Liver (tissue), 9 donors: ENCODE results near the gene ARVCF. TPM values are rescaled to one million over a fixed set of nuclear protein-coding genes. Genes with fewer than 3 reads are reported as not detected.

Source experiments
- DNase-seq: peaks from one replicate; pipeline ENCODE4 v3.0.0-alpha.2; 2017; ENCODE audit warnings: low spot score
- H3K27ac ChIP-seq, 2 donors: one replicate each; pipeline ENCODE4 v1.7.0; 2013; ENCODE audit warnings: inconsistent platforms in 2 of 2, low read length in 2 of 2, control low read depth in 1 of 2, low read depth in 1 of 2, mild to moderate bottlenecking in 1 of 2
- H3K27me3 ChIP-seq, 4 donors: one replicate each; pipeline versions ENCODE4 v1.6.1 to v1.7.0; 2013; ENCODE audit warnings: low read length in 3 of 4, inconsistent platforms in 1 of 4, mild to moderate bottlenecking in 1 of 4, moderate library complexity in 1 of 4; ENCODE audit not compliant: control insufficient read depth in 4 of 4, insufficient read depth in 4 of 4
- H3K36me3 ChIP-seq, 4 donors: one replicate each; pipeline versions ENCODE4 v1.6.1 to v1.7.0; 2013; ENCODE audit warnings: low read length in 3 of 4, mild to moderate bottlenecking in 3 of 4, low read depth in 1 of 4, moderate library complexity in 1 of 4; ENCODE audit not compliant: control insufficient read depth in 4 of 4, insufficient read depth in 3 of 4
- H3K4me1 ChIP-seq, 4 donors: one replicate each; pipeline versions ENCODE4 v1.6.1 to v1.7.0; 2013; ENCODE audit warnings: low read length in 3 of 4, mild to moderate bottlenecking in 3 of 4, moderate library complexity in 1 of 4; ENCODE audit not compliant: control insufficient read depth in 4 of 4, insufficient read depth in 4 of 4
- H3K4me3 ChIP-seq, 3 donors: one replicate each; pipeline versions ENCODE4 v1.6.1 to v1.7.0; 2013; ENCODE audit warnings: low read length in 3 of 3, control low read depth in 1 of 3, low read depth in 1 of 3, mild to moderate bottlenecking in 1 of 3
- H3K9ac ChIP-seq, 2 donors: one replicate each; pipeline ENCODE4 v1.7.0; 2013; ENCODE audit warnings: low read length in 2 of 2, mild to moderate bottlenecking in 2 of 2, moderate library complexity in 2 of 2, control low read depth in 1 of 2, low read depth in 1 of 2
- H3K9me3 ChIP-seq, 4 donors: one replicate each; pipeline versions ENCODE4 v1.6.1 to v1.7.0; 2013; ENCODE audit warnings: low read length in 3 of 4; ENCODE audit not compliant: control insufficient read depth in 4 of 4
- FOXA2 ChIP-seq: IDR thresholded peaks from 2 replicates; pipeline ENCODE4 v1.6.1; 2016; ENCODE audit warnings: antibody characterized with exemption
- GABPA ChIP-seq, 2 donors: IDR thresholded peaks in 1 of 2; conservative IDR thresholded peaks in 1 of 2; 2 replicates each; pipeline ENCODE4 v1.6.1; 2016; ENCODE audit warnings: antibody characterized with exemption in 2 of 2, mild to moderate bottlenecking in 1 of 2, moderate library complexity in 1 of 2
- HNF4A ChIP-seq, 2 donors: conservative IDR thresholded peaks; 2 replicates each; pipeline ENCODE4 v1.6.1; 2016; ENCODE audit warnings: antibody characterized with exemption in 2 of 2, mild to moderate bottlenecking in 2 of 2
- HNF4G ChIP-seq: IDR thresholded peaks from 2 replicates; pipeline ENCODE4 v1.6.1; 2016; ENCODE audit warnings: antibody characterized with exemption
- NR2F2 ChIP-seq: IDR thresholded peaks from 2 replicates; pipeline ENCODE4 v1.6.1; 2016; ENCODE audit warnings: antibody characterized with exemption
- SP1 ChIP-seq: IDR thresholded peaks from 2 replicates; pipeline ENCODE4 v1.6.1; 2018; ENCODE audit warnings: antibody characterized with exemption, mild to moderate bottlenecking
- TAF1 ChIP-seq: conservative IDR thresholded peaks from 2 replicates; pipeline ENCODE4 v1.6.1; 2016; ENCODE audit warnings: antibody characterized with exemption, mild to moderate bottlenecking
- YY1 ChIP-seq: IDR thresholded peaks from 2 replicates; pipeline ENCODE4 v1.6.1; 2016; ENCODE audit warnings: antibody characterized with exemption, mild to moderate bottlenecking
- WGBS: extraction: QIAGEN DNeasy Blood & Tissue Kit; methylation state at CpG from one replicate; pipeline ENCODE4 v1.1.7; 2013; 5-methylcytosine and 5-hydroxymethylcytosine counted together
- polyA plus RNA-seq, 2 donors: library from polyadenylated mRNA; stranded (reverse) in 1 of 2; unstranded in 1 of 2; fragments of 200-250 nt in 1 of 2; fragments of >200 nt in 1 of 2; fragmentation: Nextera tagmentation in 1 of 2; extraction: Ambion mirVana in 1 of 2; gene quantifications; one replicate each; pipeline versions ENCODE4 v1.2.1 to v1.2.3, GENCODE V29; 2013 to 2015
- total RNA-seq, 2 donors: library from RNA; depleted of rRNA; stranded (reverse); fragments of >200 nt; gene quantifications; one replicate each; pipeline ENCODE4 v1.2.3, GENCODE V29; 2014
- TF ChIP-seq, protein P1 (sequence below): IDR thresholded peaks from 2 replicates; pipeline ENCODE4 v1.6.1; 2016; ENCODE audit warnings: antibody characterized with exemption, mild to moderate bottlenecking
- TF ChIP-seq, protein P2 (sequence below): IDR thresholded peaks from 2 replicates; pipeline ENCODE4 v1.6.1; 2016; ENCODE audit warnings: antibody characterized with exemption
- TF ChIP-seq, protein P3 (sequence below): IDR thresholded peaks from 2 replicates; pipeline ENCODE4 v1.6.1; 2016; ENCODE audit warnings: antibody characterized with exemption
- donor health status: healthy.
- donor health status: healthy.
- donor health status: healthy.
- donor health status: healthy.
- donor health status: healthy.

ARVCF gene
- total and polyA plus RNA-seq, 4 donors, result 3.8 to 48.8 (median 26.1) TPM

DNA sequence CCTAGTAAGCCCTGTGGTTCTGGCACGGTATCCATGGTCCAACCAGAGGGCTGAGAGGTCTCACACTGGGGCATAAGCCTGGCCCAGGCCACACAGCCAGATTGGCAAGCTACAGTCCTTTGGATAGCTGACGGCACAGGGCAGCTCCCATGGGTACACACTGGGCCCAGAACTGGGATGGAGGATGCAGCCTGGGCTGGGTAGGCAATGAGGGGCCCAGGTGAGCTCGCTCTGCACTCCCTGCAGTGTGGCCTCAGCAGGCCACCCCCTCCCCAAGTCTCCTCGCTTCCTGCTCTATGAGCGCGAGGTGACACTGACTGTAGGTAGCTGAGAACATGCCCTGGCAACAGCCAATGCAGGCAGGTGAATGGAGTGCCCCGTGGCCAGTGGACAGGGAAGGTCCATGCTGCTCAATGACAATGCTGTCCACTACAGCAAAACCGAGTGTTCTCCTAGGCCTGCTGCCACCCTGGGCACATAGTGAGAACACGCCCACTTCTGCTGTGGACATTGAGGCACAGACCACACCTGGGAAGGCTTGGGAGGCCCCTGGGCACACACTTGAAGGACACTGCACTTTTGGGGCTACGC, 3.8 kb downstream of the ARVCF start (continued):
- TF ChIP-seq NR2F2, result no peak
- no peak for TF ChIP-seq SP1
- TF ChIP-seq, protein P1, sequence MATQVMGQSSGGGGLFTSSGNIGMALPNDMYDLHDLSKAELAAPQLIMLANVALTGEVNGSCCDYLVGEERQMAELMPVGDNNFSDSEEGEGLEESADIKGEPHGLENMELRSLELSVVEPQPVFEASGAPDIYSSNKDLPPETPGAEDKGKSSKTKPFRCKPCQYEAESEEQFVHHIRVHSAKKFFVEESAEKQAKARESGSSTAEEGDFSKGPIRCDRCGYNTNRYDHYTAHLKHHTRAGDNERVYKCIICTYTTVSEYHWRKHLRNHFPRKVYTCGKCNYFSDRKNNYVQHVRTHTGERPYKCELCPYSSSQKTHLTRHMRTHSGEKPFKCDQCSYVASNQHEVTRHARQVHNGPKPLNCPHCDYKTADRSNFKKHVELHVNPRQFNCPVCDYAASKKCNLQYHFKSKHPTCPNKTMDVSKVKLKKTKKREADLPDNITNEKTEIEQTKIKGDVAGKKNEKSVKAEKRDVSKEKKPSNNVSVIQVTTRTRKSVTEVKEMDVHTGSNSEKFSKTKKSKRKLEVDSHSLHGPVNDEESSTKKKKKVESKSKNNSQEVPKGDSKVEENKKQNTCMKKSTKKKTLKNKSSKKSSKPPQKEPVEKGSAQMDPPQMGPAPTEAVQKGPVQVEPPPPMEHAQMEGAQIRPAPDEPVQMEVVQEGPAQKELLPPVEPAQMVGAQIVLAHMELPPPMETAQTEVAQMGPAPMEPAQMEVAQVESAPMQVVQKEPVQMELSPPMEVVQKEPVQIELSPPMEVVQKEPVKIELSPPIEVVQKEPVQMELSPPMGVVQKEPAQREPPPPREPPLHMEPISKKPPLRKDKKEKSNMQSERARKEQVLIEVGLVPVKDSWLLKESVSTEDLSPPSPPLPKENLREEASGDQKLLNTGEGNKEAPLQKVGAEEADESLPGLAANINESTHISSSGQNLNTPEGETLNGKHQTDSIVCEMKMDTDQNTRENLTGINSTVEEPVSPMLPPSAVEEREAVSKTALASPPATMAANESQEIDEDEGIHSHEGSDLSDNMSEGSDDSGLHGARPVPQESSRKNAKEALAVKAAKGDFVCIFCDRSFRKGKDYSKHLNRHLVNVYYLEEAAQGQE, result no peak
- TF ChIP-seq TAF1, result no peak
- no peak for TF ChIP-seq HNF4A (conservative IDR thresholded peaks at IDR 0.05)
- no peak for TF ChIP-seq GABPA (IDR thresholded peaks at IDR 0.05 in 1 of 2, conservative IDR thresholded peaks at IDR 0.05 in 1 of 2)

DNA sequence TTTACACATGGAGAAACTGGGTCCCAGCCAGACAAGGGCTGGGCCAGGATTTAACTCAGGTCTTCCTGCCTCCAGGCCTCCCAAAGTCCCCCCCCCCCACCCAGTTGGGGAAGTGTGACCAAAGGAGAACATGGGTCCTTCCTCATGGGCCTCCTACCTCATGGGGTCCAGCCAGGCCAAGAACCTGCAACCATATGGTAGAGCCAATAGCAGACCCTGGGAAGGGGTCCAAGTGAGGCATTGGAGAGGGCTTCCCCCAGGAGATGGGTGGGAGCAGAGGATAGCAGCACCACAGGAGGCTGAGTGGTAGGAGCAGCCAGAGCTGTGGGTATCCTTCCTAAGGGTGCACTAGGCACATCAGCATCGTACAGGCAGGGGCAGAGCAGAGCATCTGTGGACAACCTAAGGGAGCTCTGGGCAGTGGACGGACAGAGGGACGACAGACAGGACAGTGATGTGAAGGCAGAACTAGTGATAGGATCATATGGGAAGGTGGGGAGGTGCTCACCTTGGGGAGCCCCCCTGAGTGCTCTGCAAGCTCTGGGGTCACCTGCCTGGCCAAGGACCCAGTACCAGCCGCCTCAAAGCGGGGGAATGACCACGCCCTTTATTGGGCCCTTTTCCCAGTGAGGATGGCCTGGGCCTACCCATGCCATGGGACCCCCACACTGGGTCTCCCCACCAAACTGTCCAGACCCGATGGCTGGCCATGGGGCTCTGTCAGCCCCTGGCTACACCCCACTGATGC, 4.5 kb downstream of the ARVCF start:
- 98% methylated on average over 7 of the region's 7 CpGs for WGBS
- peaks cover 3 to 29% (median 20%) of the 10 kb centered on the region in 4 donors for H3K4me1 ChIP-seq

More for the DNA sequence above, 4.5 kb downstream of the ARVCF start:
- Histone ChIP-seq H3K27me3 (no peaks in the 10 kb centered on the region), H3K9me3 (no peaks in the 10 kb centered on the region), H3K27ac (no peak overlapping the region), H3K36me3 (no peaks in the 10 kb centered on the region), H3K4me3 (no peak overlapping the region), H3K9ac (no peak overlapping the region)
- no peak for DNase-seq
- TF ChIP-seq, protein P2, sequence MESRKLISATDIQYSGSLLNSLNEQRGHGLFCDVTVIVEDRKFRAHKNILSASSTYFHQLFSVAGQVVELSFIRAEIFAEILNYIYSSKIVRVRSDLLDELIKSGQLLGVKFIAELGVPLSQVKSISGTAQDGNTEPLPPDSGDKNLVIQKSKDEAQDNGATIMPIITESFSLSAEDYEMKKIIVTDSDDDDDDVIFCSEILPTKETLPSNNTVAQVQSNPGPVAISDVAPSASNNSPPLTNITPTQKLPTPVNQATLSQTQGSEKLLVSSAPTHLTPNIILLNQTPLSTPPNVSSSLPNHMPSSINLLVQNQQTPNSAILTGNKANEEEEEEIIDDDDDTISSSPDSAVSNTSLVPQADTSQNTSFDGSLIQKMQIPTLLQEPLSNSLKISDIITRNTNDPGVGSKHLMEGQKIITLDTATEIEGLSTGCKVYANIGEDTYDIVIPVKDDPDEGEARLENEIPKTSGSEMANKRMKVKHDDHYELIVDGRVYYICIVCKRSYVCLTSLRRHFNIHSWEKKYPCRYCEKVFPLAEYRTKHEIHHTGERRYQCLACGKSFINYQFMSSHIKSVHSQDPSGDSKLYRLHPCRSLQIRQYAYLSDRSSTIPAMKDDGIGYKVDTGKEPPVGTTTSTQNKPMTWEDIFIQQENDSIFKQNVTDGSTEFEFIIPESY, result no peak
- TF ChIP-seq, protein P1, result no peak
- TF ChIP-seq YY1, result no peak
- TF ChIP-seq FOXA2, result no peak
- TF ChIP-seq HNF4G, result no peak
- TF ChIP-seq HNF4A (conservative IDR thresholded peaks at IDR 0.05), result no peak
- TF ChIP-seq, protein P3, sequence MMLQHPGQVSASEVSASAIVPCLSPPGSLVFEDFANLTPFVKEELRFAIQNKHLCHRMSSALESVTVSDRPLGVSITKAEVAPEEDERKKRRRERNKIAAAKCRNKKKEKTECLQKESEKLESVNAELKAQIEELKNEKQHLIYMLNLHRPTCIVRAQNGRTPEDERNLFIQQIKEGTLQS, result no peak
